Astrocyte of the spinal cord (primary cell): ENCODE measurements around the gene IKZF1.

Experiments used
- DNase-seq: peaks from one replicate; pipeline ENCODE4 v3.0.0; 2011; ENCODE audit warnings: low read depth, low spot score
- H3K4me3 ChIP-seq: 2 replicates; pipeline ENCODE4 v1.5.1; 2011; ENCODE audit warnings: low read depth, mild to moderate bottlenecking, low read length, moderate library complexity
- CTCF ChIP-seq: IDR thresholded peaks from 2 replicates; pipeline ENCODE4 v1.5.1; 2012; ENCODE audit warnings: low read depth, mild to moderate bottlenecking, low read length, inconsistent platforms
- in situ Hi-C: cut with HindIII; loops from 2 replicates; pipeline ENCODE4 v1.10.0; 2017; ENCODE audit warnings: low sequenced_read_pairs

Gene IKZF1

GRCh38 chr7:50310956-50311355, 6.4 kb downstream of the IKZF1 start:
- no peak for TF ChIP-seq CTCF
- no peak overlapping the region for H3K4me3 ChIP-seq
- in situ Hi-C loops = no loop called here
- no peak for DNase-seq

GRCh38 chr7:50312250-50313162, 8.0 kb downstream of the IKZF1 start:
- no peak for TF ChIP-seq CTCF
- H3K4me3 ChIP-seq = no peak overlapping the region
- in situ Hi-C loops = no loop called here
- DNase-seq = no peak

- no peak overlapping the region for H3K4me3 ChIP-seq
- TF ChIP-seq CTCF = no peak
- no peak for DNase-seq
- in situ Hi-C loops = no loop called here
Measured at GRCh38 chr7:50314836-50315592, 10.5 kb downstream of the IKZF1 start.

GRCh38 chr7:50315739-50316671, 11.5 kb downstream of the IKZF1 start:
- DNase-seq = no peak
- TF ChIP-seq CTCF = no peak
- in situ Hi-C loops = no loop called here
- H3K4me3 ChIP-seq = no peak overlapping the region

- in situ Hi-C loops = no loop called here
Measured at GRCh38 chr7:50317221-50317678, 12.7 kb downstream of the IKZF1 start.

More at GRCh38 chr7:50317221-50317678, 12.7 kb downstream of the IKZF1 start:
- no peak for TF ChIP-seq CTCF
- H3K4me3 ChIP-seq = no peak overlapping the region
- no peak for DNase-seq
